Loucy (cell line): ENCODE data around the gene SELENON.

ENCODE experiments used
- H2AFZ ChIP-seq: fragments of 200-600 bp; sonication (generic); 2 replicates; pipeline ENCODE4 v1.6.0; 2016; ENCODE audit warnings: antibody characterized with exemption, mild to moderate bottlenecking, low read length, moderate library complexity
- H3F3A ChIP-seq: fragments of 200-600 bp; 2 replicates; pipeline ENCODE4 v1.6.0; 2016; ENCODE audit warnings: antibody characterized with exemption, low read depth, mild to moderate bottlenecking
- H3K27me3 ChIP-seq: fragments of 200-600 bp; sonication (generic); 2 replicates; pipeline ENCODE4 v1.6.1; 2014; ENCODE audit warnings: low read length, mild to moderate bottlenecking; ENCODE audit not compliant: insufficient read depth, poor library complexity, severe bottlenecking
- H3K36me3 ChIP-seq: fragments of 200-600 bp; sonication (generic); 2 replicates; pipeline ENCODE4 v1.6.1; 2016; ENCODE audit warnings: low read length; ENCODE audit not compliant: insufficient read depth
- H3K4me1 ChIP-seq: fragments of 200-600 bp; sonication (generic); 2 replicates; pipeline ENCODE4 v1.5.1; 2014; ENCODE audit warnings: low read length, mild to moderate bottlenecking; ENCODE audit not compliant: insufficient read depth, poor library complexity, severe bottlenecking
- H3K4me2 ChIP-seq: fragments of 200-600 bp; sonication (generic); 2 replicates; pipeline ENCODE4 v1.6.0; 2014; ENCODE audit warnings: antibody characterized with exemption, low read length, low read depth, mild to moderate bottlenecking; ENCODE audit not compliant: poor library complexity, severe bottlenecking
- H3K4me3 ChIP-seq: fragments of 200-600 bp; sonication (generic); 2 replicates; pipeline ENCODE4 v1.5.1; 2014; ENCODE audit warnings: low read length, mild to moderate bottlenecking, mixed read lengths; ENCODE audit not compliant: poor library complexity, severe bottlenecking
- H3K79me2 ChIP-seq: fragments of 200-600 bp; sonication (generic); 2 replicates; pipeline ENCODE4 v1.6.1; 2014; ENCODE audit warnings: low read length; ENCODE audit not compliant: insufficient read depth
- H3K9ac ChIP-seq: fragments of 200-600 bp; sonication (generic); 2 replicates; pipeline ENCODE4 v1.6.0; 2014; ENCODE audit warnings: mild to moderate bottlenecking, low read depth, low read length, moderate library complexity; ENCODE audit not compliant: poor library complexity, severe bottlenecking
- H3K9me2 ChIP-seq: fragments of 200-600 bp; sonication (generic); replicated peaks from 2 replicates; pipeline ENCODE4 v1.6.1; 2016; ENCODE audit warnings: low read depth, low read length, mixed read lengths
- H3K9me3 ChIP-seq: fragments of 200-600 bp; sonication (generic); 2 replicates; pipeline ENCODE4 v1.6.1; 2014; ENCODE audit warnings: mild to moderate bottlenecking, antibody characterized with exemption, low read length, low read depth; ENCODE audit not compliant: insufficient read depth
- H4K20me1 ChIP-seq: fragments of 200-600 bp; sonication (generic); 2 replicates; pipeline ENCODE4 v1.6.0; 2014; ENCODE audit warnings: antibody characterized with exemption, low read length, mild to moderate bottlenecking; ENCODE audit not compliant: insufficient read depth, poor library complexity, severe bottlenecking
- CTCF ChIP-seq: fragments of 200-600 bp; sonication (generic); conservative IDR thresholded peaks from 2 replicates; pipeline ENCODE4 v1.5.1; 2014; ENCODE audit warnings: mild to moderate bottlenecking, antibody characterized with exemption, low read length
- EZH2phosphoT487 ChIP-seq: fragments of 200-600 bp; IDR thresholded peaks from 2 replicates; pipeline ENCODE4 v1.6.1; 2018; ENCODE audit warnings: antibody characterized with exemption, mild to moderate bottlenecking, moderate library complexity, borderline replicate concordance

The SELENON gene

GRCh38 chr1:25829046-25829445, 29.1 kb downstream of the SELENON start:
- Histone ChIP-seq H3K4me3 (no peak overlapping the region), H3K79me2 (no peaks in the 10 kb centered on the region), H3K27me3 (no peaks in the 10 kb centered on the region), H3K9ac (no peak overlapping the region), H3K36me3 (peaks cover 56% of the 10 kb centered on the region), H4K20me1 (no peaks in the 10 kb centered on the region), H3K4me1 (peaks cover 16% of the 10 kb centered on the region), H3F3A (peaks cover 2% of the 10 kb centered on the region; the same call in 1 of the 2 replicates), H2AFZ (no peak overlapping the region), H3K9me2 (no peaks in the 10 kb centered on the region), H3K9me3 (no peaks in the 10 kb centered on the region), H3K4me2 (no peak overlapping the region)
- TF ChIP-seq CTCF: no peak
- no peak for TF ChIP-seq EZH2phosphoT487

- Histone ChIP-seq H3K4me1 (peaks cover 16% of the 10 kb centered on the region), H3F3A (peaks cover 2% of the 10 kb centered on the region; the same call in 1 of the 2 replicates), H3K36me3 (peaks cover 78% of the 10 kb centered on the region), H2AFZ (no peak overlapping the region), H3K79me2 (no peaks in the 10 kb centered on the region), H3K9me3 (no peaks in the 10 kb centered on the region), H4K20me1 (no peaks in the 10 kb centered on the region), H3K9ac (no peak overlapping the region), H3K4me2 (peak overlapping the region; percentile 28), H3K27me3 (no peaks in the 10 kb centered on the region), H3K4me3 (no peak overlapping the region), H3K9me2 (no peaks in the 10 kb centered on the region)
- TF ChIP-seq EZH2phosphoT487 (no peak), CTCF (no peak)
Measured at GRCh38 chr1:25831569-25832196, 31.7 kb downstream of the SELENON start.

- Histone ChIP-seq H3K4me2 (peak overlapping the region; percentile 28), H3K36me3 (peaks cover 79% of the 10 kb centered on the region), H3K4me1 (peaks cover 16% of the 10 kb centered on the region), H2AFZ (no peak overlapping the region), H3K27me3 (no peaks in the 10 kb centered on the region), H3K79me2 (no peaks in the 10 kb centered on the region), H3F3A (peaks cover 2% of the 10 kb centered on the region; the same call in 1 of the 2 replicates), H3K9me3 (no peaks in the 10 kb centered on the region), H4K20me1 (no peaks in the 10 kb centered on the region), H3K9ac (no peak overlapping the region), H3K4me3 (no peak overlapping the region), H3K9me2 (no peaks in the 10 kb centered on the region)
- TF ChIP-seq CTCF (no peak), EZH2phosphoT487 (no peak)
Measured at GRCh38 chr1:25832336-25833037, 32.5 kb downstream of the SELENON start.
